GM12878 (cell line): ENCODE data around the gene IRF6. TPM values are rescaled to one million over a fixed set of nuclear protein-coding genes. Genes with fewer than 3 reads are reported as not detected.

Experiments
- ATAC-seq: fragments of 200-7000 bp; cut with Tn5 transposase; 3 replicates; pipeline ENCODE4 v1.9.1; 2020; ENCODE audit warnings: mild to moderate bottlenecking, moderate library complexity
- BruUV-seq: library from RNA; stranded (reverse); fragments of 400-500 nt; replicated peaks from 2 replicates; lab custom pipeline; 2021; lab: Mats Ljungman, UMichigan
- CTCF ChIA-PET: fragments of 300-600 bp; sonication (Branson Sonifier 250); formaldehyde crosslinking; extraction: SDS; loops from one replicate; lab custom pipeline; 2021; ENCODE audit warnings: inconsistent platforms; lab: Yijun Ruan, JAX
- POLR2A ChIA-PET: fragments of 350-600 bp; formaldehyde crosslinking; extraction: SDS; loops from one replicate; lab custom pipeline; 2021; ENCODE audit warnings: inconsistent platforms; lab: Charles Lee
- RAD21 ChIA-PET: fragments of 300-600 bp; sonication (Branson Sonifier 250); formaldehyde crosslinking; loops from one replicate; lab custom pipeline; 2023; ENCODE audit warnings: antibody characterized with exemption; ENCODE audit not compliant: unreplicated experiment; lab: Charles Lee
- SMC1A ChIA-PET: fragments of 300-600 bp; sonication (Branson Sonifier 250); formaldehyde crosslinking; loops from one replicate; lab custom pipeline; 2023; ENCODE audit not compliant: unreplicated experiment, uncharacterized antibody; lab: Charles Lee
- DNase-seq: peaks from one replicate; pipeline ENCODE4 v3.0.0-alpha.2; 2011; ENCODE audit warnings: low read depth, low spot score
- FAIRE-seq: peaks from 3 replicates; lab custom pipeline; 2011; peaks lifted over from hg19 to GRCh38; lab: Jason Lieb, UNC
- H2AFZ ChIP-seq: 2 replicates; pipeline ENCODE4 v1.6.0; 2011; ENCODE audit warnings: low read depth, low read length, control low read depth; ENCODE audit not compliant: control insufficient read depth
- H3K27ac ChIP-seq: 2 replicates; pipeline ENCODE4 v1.5.1; 2011; ENCODE audit warnings: control low read depth; ENCODE audit not compliant: control insufficient read depth, insufficient read depth
- H3K27me3 ChIP-seq, 2 experiments: replicated peaks in 1 of 2; 2 replicates each; pipeline versions ENCODE4 v1.6.0 to v1.6.1; 2011; ENCODE audit warnings: low read length in 1 of 2; ENCODE audit not compliant: control insufficient read depth in 2 of 2, insufficient read depth in 2 of 2
- H3K36me3 ChIP-seq, 2 experiments: 2 replicates each; pipeline ENCODE4 v1.5.1; 2011; ENCODE audit warnings: low read length in 1 of 2; ENCODE audit not compliant: control insufficient read depth in 2 of 2, insufficient read depth in 2 of 2
- H3K4me1 ChIP-seq: 2 replicates; pipeline ENCODE4 v1.6.1; 2011; ENCODE audit warnings: mild to moderate bottlenecking, low read length, moderate library complexity, mixed read lengths; ENCODE audit not compliant: control insufficient read depth, insufficient read depth
- H3K4me2 ChIP-seq: 2 replicates; pipeline ENCODE4 v1.6.0; 2011; ENCODE audit warnings: control low read depth; ENCODE audit not compliant: control insufficient read depth, insufficient read depth
- H3K4me3 ChIP-seq: fragments of 200-600 bp; sonication (generic); 2 replicates; pipeline ENCODE4 v1.5.1; 2016
- H3K79me2 ChIP-seq: 2 replicates; pipeline ENCODE4 v1.6.0; 2011; ENCODE audit warnings: low read length; ENCODE audit not compliant: control insufficient read depth, insufficient read depth
- H3K9ac ChIP-seq: 2 replicates; pipeline ENCODE4 v1.8.0; 2011; ENCODE audit warnings: low read length, control low read depth, mixed read lengths; ENCODE audit not compliant: control insufficient read depth, insufficient read depth
- H3K9me3 ChIP-seq: replicated peaks from 3 replicates; pipeline ENCODE4 v1.5.1; 2011; ENCODE audit warnings: mild to moderate bottlenecking, low read length; ENCODE audit not compliant: control insufficient read depth, insufficient read depth
- H4K20me1 ChIP-seq: 2 replicates; pipeline ENCODE4 v1.6.0; 2011; ENCODE audit not compliant: control insufficient read depth, insufficient read depth
- BMI1 ChIP-seq: fragments of 450-650 bp; IDR thresholded peaks from 2 replicates; pipeline ENCODE4 v1.6.1; 2016; ENCODE audit warnings: mild to moderate bottlenecking, moderate library complexity, borderline replicate concordance
- GATAD2B ChIP-seq: fragments of 450-650 bp; conservative IDR thresholded peaks from 2 replicates; pipeline ENCODE4 v1.6.1; 2017; ENCODE audit warnings: low read depth, mild to moderate bottlenecking, moderate library complexity
- POLR2AphosphoS5 ChIP-seq: IDR thresholded peaks from 2 replicates; pipeline ENCODE4 v1.6.1; 2011; ENCODE audit warnings: mild to moderate bottlenecking, low read length, inconsistent platforms
- WGBS: methylation state at CpG from one replicate; pipeline ENCODE4 v1.1.6; 2016; ENCODE audit warnings: low lambda C conversion rate; ENCODE audit not compliant: insufficient replicate concordance, insufficient coverage; ENCODE audit errors: missing lambda C conversion rate; 5-methylcytosine and 5-hydroxymethylcytosine counted together
- in situ Hi-C: fragments of 300-500 bp; cut with MboI; formaldehyde crosslinking; loops from 9 replicates; pipeline ENCODE4 v1.14.3; 2018; ENCODE audit warnings: mixed read lengths
- intact Hi-C: fragments of 100-400 bp; cut with micrococcal nuclease; formaldehyde crosslinking; loops from one replicate; pipeline ENCODE4 v1.14.2; 2022; ENCODE audit not compliant: unreplicated experiment
- polyA plus RNA-seq, 11 experiments: library from polyadenylated mRNA; depleted of rRNA in 4 of 11; unstranded in 6 of 11; stranded (reverse) in 5 of 11; fragments of >200 nt; fragmentation: Nextera tagmentation in 4 of 11; fragmentation: Illumina TruSeq in 1 of 11; extraction: Ambion mirVana in 4 of 11; extraction: Trizol in 1 of 11; gene quantifications; 1 replicate in 1 of 11; 2 replicates in 10 of 11; pipeline versions ENCODE4 v1.2.1 to v1.2.3, GENCODE V29; 2011 to 2016; ENCODE audit warnings: inconsistent platforms in 2 of 11, missing spikeins in 2 of 11, low read depth in 1 of 11
- total RNA-seq, 4 experiments: library from RNA; depleted of rRNA in 3 of 4; stranded (reverse); fragments of >200 nt in 3 of 4; fragmentation: Illumina TruSeq in 1 of 4; extraction: Trizol in 1 of 4; gene quantifications; 2 replicates each; pipeline versions ENCODE4 v1.2.1 to v1.2.3, GENCODE V29; 2013 to 2021
- TF ChIP-seq, protein P1 (sequence below): fragments of 450-650 bp; formaldehyde crosslinking; IDR thresholded peaks from 2 replicates; pipeline ENCODE4 v1.5.0; 2022; ENCODE audit warnings: mild to moderate bottlenecking, missing genetic modification characterization
- TF ChIP-seq, protein P2 (sequence below): IDR thresholded peaks from 2 replicates; pipeline ENCODE4 v1.6.1; 2011; ENCODE audit warnings: borderline replicate concordance, low read depth, mild to moderate bottlenecking, moderate library complexity, mixed read lengths, low read length; ENCODE audit not compliant: insufficient read depth; ENCODE audit errors: extremely low read length
- TF ChIP-seq, protein P3 (sequence below), 3 experiments: IDR thresholded peaks in 2 of 3; conservative IDR thresholded peaks in 1 of 3; 2 replicates each; pipeline ENCODE4 v1.5.1; 2011; ENCODE audit warnings: low read depth in 3 of 3, low read length in 3 of 3, mild to moderate bottlenecking in 3 of 3, control low read depth in 2 of 3, moderate library complexity in 2 of 3, inconsistent platforms in 1 of 3, mixed read lengths in 1 of 3; ENCODE audit not compliant: control insufficient read depth in 2 of 3, insufficient read depth in 1 of 3; ENCODE audit errors: extremely low read depth in 1 of 3

IRF6 gene
- total and polyA plus RNA-seq, 10 of the 15 experiments (the other 5 are each of a cell fraction or from before 2014, with no cell fraction given) = 0.04 to 0.50 (median 0.09) TPM; not detected in 1

DNA sequence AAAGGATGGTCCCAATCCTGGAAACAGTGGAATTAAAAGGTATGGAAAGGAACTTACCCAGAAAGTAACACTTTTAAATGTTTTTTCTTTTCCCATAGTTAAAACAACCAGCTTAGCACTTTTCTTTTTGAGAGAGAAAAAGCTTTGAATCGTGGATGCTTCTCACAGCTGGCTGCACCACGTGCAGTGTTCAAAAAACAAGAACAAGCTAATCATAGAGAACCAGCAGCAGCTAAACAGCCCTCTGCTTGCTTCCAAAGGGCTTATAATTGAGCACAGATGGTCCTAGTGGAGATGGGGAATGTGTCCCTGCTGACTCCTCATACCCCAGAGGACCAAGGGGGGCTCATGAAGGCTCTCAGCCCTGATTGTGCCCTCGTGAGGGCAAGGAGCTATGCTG, 48.3 kb upstream of the IRF6 start:
- peaks cover 7 to 12% of the 10 kb centered on the region in 2 experiments; a peak in 3 of 4 replicates for H3K36me3 ChIP-seq
- ChIA-PET SMC1A (no interaction called here), POLR2A (interaction anchor here (1.0 kb wide), 1 partner anchor 9 kb away, joined by 3 read pairs; no protein-coding TSS in a partner anchor), CTCF (interaction anchor here (1.0 to 1.4 kb wide), 2 partner anchors 9 kb away, joined by 3 read pairs; no protein-coding TSS in a partner anchor), RAD21 (no interaction called here)
- no peaks in the 10 kb centered on the region for H4K20me1 ChIP-seq
- no peak overlapping the region for H3K4me2 ChIP-seq
- H3K79me2 ChIP-seq = no peaks in the 10 kb centered on the region
- in situ Hi-C loops = no loop called here
- FAIRE-seq (no peak), DNase-seq (no peak), ATAC-seq (no peak)
- H3K9me3 ChIP-seq = no peaks in the 10 kb centered on the region; the same call in 2 of the 3 replicates
- BruUV-seq = no TSS peak
- no peaks in the 10 kb centered on the region for H3K4me1 ChIP-seq
- intact Hi-C loops = no loop called here
- H3K9ac ChIP-seq = no peak overlapping the region
- WGBS = 84% methylated on average over 3 of the region's 3 CpGs
- no peak overlapping the region for H3K4me3 ChIP-seq
- TF ChIP-seq, protein P1, sequence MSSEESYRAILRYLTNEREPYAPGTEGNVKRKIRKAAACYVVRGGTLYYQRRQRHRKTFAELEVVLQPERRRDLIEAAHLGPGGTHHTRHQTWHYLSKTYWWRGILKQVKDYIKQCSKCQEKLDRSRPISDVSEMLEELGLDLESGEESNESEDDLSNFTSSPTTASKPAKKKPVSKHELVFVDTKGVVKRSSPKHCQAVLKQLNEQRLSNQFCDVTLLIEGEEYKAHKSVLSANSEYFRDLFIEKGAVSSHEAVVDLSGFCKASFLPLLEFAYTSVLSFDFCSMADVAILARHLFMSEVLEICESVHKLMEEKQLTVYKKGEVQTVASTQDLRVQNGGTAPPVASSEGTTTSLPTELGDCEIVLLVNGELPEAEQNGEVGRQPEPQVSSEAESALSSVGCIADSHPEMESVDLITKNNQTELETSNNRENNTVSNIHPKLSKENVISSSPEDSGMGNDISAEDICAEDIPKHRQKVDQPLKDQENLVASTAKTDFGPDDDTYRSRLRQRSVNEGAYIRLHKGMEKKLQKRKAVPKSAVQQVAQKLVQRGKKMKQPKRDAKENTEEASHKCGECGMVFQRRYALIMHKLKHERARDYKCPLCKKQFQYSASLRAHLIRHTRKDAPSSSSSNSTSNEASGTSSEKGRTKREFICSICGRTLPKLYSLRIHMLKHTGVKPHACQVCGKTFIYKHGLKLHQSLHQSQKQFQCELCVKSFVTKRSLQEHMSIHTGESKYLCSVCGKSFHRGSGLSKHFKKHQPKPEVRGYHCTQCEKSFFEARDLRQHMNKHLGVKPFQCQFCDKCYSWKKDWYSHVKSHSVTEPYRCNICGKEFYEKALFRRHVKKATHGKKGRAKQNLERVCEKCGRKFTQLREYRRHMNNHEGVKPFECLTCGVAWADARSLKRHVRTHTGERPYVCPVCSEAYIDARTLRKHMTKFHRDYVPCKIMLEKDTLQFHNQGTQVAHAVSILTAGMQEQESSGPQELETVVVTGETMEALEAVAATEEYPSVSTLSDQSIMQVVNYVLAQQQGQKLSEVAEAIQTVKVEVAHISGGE = no peak
- H3K27ac ChIP-seq = no peak overlapping the region
- H3K27me3 ChIP-seq = no peaks in the 10 kb centered on the region
- H2AFZ ChIP-seq = no peak overlapping the region

DNA sequence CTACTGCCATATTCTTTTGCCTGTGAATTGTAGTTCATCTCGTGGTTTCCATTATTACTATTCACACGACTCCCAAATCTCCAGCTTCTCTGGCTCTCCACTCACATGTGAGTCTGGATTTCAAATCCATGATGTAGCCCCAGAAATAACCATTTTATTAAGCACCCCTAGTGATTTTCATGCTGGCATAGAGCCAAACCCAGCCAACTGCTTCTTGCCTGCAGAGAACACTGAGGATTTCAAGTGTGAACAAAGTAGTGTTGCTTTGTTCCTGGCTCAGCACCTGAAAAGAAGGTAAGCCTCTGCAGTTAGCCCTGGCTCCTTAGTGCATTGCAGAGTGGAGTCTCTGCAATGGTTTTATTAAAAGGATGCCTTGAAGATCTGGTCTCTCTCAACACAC, 47.7 kb upstream of the IRF6 start:
- ATAC-seq (no peak), DNase-seq (no peak), FAIRE-seq (no peak)
- Histone ChIP-seq H3K79me2 (no peaks in the 10 kb centered on the region), H4K20me1 (no peaks in the 10 kb centered on the region), H3K4me3 (no peak overlapping the region), H3K36me3 (peaks cover 7 to 16% of the 10 kb centered on the region in 2 experiments; a peak in 3 of 4 replicates), H3K27me3 (no peaks in the 10 kb centered on the region), H3K9ac (no peak overlapping the region), H3K4me1 (no peaks in the 10 kb centered on the region), H3K27ac (no peak overlapping the region), H3K9me3 (no peaks in the 10 kb centered on the region; the same call in 2 of the 3 replicates), H3K4me2 (no peak overlapping the region), H2AFZ (no peak overlapping the region)
- no TSS peak for BruUV-seq
- RAD21 ChIA-PET = no interaction called here
- TF ChIP-seq, protein P2, sequence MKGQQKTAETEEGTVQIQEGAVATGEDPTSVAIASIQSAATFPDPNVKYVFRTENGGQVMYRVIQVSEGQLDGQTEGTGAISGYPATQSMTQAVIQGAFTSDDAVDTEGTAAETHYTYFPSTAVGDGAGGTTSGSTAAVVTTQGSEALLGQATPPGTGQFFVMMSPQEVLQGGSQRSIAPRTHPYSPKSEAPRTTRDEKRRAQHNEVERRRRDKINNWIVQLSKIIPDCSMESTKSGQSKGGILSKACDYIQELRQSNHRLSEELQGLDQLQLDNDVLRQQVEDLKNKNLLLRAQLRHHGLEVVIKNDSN = no peak
- TF ChIP-seq GATAD2B (no peak), POLR2AphosphoS5 (no peak), BMI1 (no peak)
- TF ChIP-seq, protein P3, sequence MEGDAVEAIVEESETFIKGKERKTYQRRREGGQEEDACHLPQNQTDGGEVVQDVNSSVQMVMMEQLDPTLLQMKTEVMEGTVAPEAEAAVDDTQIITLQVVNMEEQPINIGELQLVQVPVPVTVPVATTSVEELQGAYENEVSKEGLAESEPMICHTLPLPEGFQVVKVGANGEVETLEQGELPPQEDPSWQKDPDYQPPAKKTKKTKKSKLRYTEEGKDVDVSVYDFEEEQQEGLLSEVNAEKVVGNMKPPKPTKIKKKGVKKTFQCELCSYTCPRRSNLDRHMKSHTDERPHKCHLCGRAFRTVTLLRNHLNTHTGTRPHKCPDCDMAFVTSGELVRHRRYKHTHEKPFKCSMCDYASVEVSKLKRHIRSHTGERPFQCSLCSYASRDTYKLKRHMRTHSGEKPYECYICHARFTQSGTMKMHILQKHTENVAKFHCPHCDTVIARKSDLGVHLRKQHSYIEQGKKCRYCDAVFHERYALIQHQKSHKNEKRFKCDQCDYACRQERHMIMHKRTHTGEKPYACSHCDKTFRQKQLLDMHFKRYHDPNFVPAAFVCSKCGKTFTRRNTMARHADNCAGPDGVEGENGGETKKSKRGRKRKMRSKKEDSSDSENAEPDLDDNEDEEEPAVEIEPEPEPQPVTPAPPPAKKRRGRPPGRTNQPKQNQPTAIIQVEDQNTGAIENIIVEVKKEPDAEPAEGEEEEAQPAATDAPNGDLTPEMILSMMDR (IDR thresholded peaks at IDR 0.05 in 2 of 3, conservative IDR thresholded peaks at IDR 0.05 in 1 of 3; ENCODE audit: control insufficient read depth in 2 of 3, extremely low read depth in 1 of 3, insufficient read depth in 1 of 3, low read depth in 3 of 3, low read length in 3 of 3) = no peak
- POLR2A ChIA-PET = no interaction called here
- intact Hi-C loops (no loop called here), in situ Hi-C loops (no loop called here)
- CTCF ChIA-PET = interaction anchor here (1.0 to 1.4 kb wide), 2 partner anchors 8 to 10 kb away, joined by 3 read pairs; no protein-coding TSS in a partner anchor
- WGBS = 75% methylated on average over 2 of the region's 2 CpGs
- SMC1A ChIA-PET = no interaction called here
